Kidney epithelial cell (primary cell): ENCODE results near the gene DDA1. TPM values are rescaled to one million over a fixed set of nuclear protein-coding genes. Genes with fewer than 3 reads are reported as not detected.

ENCODE experiments used
- DNase-seq: peaks from one replicate; pipeline ENCODE4 v3.0.0-alpha.2; 2010; ENCODE audit warnings: low read depth
- H3K27me3 ChIP-seq: 2 replicates; pipeline ENCODE4 v1.6.0; 2011; ENCODE audit warnings: low read length; ENCODE audit not compliant: control insufficient read depth, insufficient read depth
- H3K36me3 ChIP-seq: 2 replicates; pipeline ENCODE4 v1.5.1; 2011; ENCODE audit warnings: low read length; ENCODE audit not compliant: control insufficient read depth, insufficient read depth
- H3K4me3 ChIP-seq: 2 replicates; pipeline ENCODE4 v1.5.1; 2011; ENCODE audit warnings: low read depth, mild to moderate bottlenecking, control low read depth, low read length
- CTCF ChIP-seq: IDR thresholded peaks from 2 replicates; pipeline ENCODE4 v1.5.1; 2011; ENCODE audit warnings: mild to moderate bottlenecking, moderate library complexity, low read length, control low read depth, inconsistent platforms; ENCODE audit not compliant: insufficient read depth, poor library complexity, severe bottlenecking
- total RNA-seq: library from RNA; depleted of rRNA; stranded (reverse); fragments of >200 nt; gene quantifications from 2 replicates; pipeline ENCODE4 v1.2.3, GENCODE V29; 2015

DDA1 gene
- total RNA-seq, 1 donor from 2014 or later, result 73.4 TPM

- TF ChIP-seq CTCF, result no peak
- no peaks in the 10 kb centered on the region for H3K36me3 ChIP-seq
- peak; percentile 96 for DNase-seq
- peak within 1 kb of the TSS; percentile 68 for H3K4me3 ChIP-seq
- no peaks in the 10 kb centered on the region for H3K27me3 ChIP-seq
Measured at GRCh38 chr19:17336872-17337674, 27.7 kb downstream of the DDA1 start, which contains the start of gene GTPBP3. TSS of gene GTPBP3 (plus strand) at chr19:17337553. CDS start at chr19:17337612, 59 bp downstream.

- no peak for TF ChIP-seq CTCF
- Histone ChIP-seq H3K36me3 (no peaks in the 10 kb centered on the region), H3K27me3 (no peaks in the 10 kb centered on the region), H3K4me3 (peak overlapping the region; percentile 68)
- no peak for DNase-seq
Measured at GRCh38 chr19:17337675-17338432, 28.5 kb downstream of the DDA1 start.

- H3K4me3 ChIP-seq, result no peak overlapping the region
- no peak for DNase-seq
- no peak for TF ChIP-seq CTCF
- no peaks in the 10 kb centered on the region for H3K36me3 ChIP-seq
- no peaks in the 10 kb centered on the region for H3K27me3 ChIP-seq
Measured at GRCh38 chr19:17338433-17339078, 29.2 kb downstream of the DDA1 start.

GRCh38 chr19:17339088-17339741, 29.9 kb downstream of the DDA1 start:
- DNase-seq, result no peak
- no peak overlapping the region for H3K4me3 ChIP-seq
- H3K27me3 ChIP-seq, result no peaks in the 10 kb centered on the region
- no peaks in the 10 kb centered on the region for H3K36me3 ChIP-seq
- TF ChIP-seq CTCF, result no peak

- no peak overlapping the region for H3K4me3 ChIP-seq
- H3K27me3 ChIP-seq, result no peaks in the 10 kb centered on the region
- no peak for TF ChIP-seq CTCF
- no peak for DNase-seq
- H3K36me3 ChIP-seq, result no peaks in the 10 kb centered on the region
Measured at GRCh38 chr19:17340302-17340870, 31.0 kb downstream of the DDA1 start.
